ENCODE data around the gene ZNF646. TPM values are rescaled to one million over a fixed set of nuclear protein-coding genes. Genes with fewer than 3 reads are reported as not detected.

The ZNF646 gene
- total RNA-seq, 1 donor, result 18.5 TPM

- Histone ChIP-seq H3K79me2 (ENCODE audit: insufficient read depth, low read length) (peaks cover 24% of the 10 kb centered on the region), H3K4me2 (ENCODE audit: insufficient read depth, low read length) (peak within 1 kb of the TSS; percentile 95), H3K36me3 (ENCODE audit: insufficient read depth, low read length) (peaks cover 39% of the 10 kb centered on the region), H3K27me3 (ENCODE audit: insufficient read depth, low read length) (no peaks in the 10 kb centered on the region), H3K4me1 (ENCODE audit: insufficient read depth, low read length) (peaks cover 11% of the 10 kb centered on the region), H2AFZ (ENCODE audit: low read length) (peak within 1 kb of the TSS; percentile 86), H3K4me3 (ENCODE audit: insufficient read depth, low read length) (peak within 1 kb of the TSS; percentile 80), H3K9me3 (ENCODE audit: low read depth, low read length) (no peaks in the 10 kb centered on the region), H4K20me1 (ENCODE audit: insufficient read depth, low read length) (peaks cover 6% of the 10 kb centered on the region), H3K27ac (ENCODE audit: low read depth, low read length) (peak within 1 kb of the TSS; percentile 97)
- DNase-seq (ENCODE audit: insufficient read length, low spot score, missing footprints), result peak; percentile 99
- TF ChIP-seq, protein P1, sequence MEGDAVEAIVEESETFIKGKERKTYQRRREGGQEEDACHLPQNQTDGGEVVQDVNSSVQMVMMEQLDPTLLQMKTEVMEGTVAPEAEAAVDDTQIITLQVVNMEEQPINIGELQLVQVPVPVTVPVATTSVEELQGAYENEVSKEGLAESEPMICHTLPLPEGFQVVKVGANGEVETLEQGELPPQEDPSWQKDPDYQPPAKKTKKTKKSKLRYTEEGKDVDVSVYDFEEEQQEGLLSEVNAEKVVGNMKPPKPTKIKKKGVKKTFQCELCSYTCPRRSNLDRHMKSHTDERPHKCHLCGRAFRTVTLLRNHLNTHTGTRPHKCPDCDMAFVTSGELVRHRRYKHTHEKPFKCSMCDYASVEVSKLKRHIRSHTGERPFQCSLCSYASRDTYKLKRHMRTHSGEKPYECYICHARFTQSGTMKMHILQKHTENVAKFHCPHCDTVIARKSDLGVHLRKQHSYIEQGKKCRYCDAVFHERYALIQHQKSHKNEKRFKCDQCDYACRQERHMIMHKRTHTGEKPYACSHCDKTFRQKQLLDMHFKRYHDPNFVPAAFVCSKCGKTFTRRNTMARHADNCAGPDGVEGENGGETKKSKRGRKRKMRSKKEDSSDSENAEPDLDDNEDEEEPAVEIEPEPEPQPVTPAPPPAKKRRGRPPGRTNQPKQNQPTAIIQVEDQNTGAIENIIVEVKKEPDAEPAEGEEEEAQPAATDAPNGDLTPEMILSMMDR (IDR thresholded peaks at IDR 0.05; ENCODE audit: extremely low read depth, low read depth, low read length), result no peak
Measured at GRCh38 chr16:31117384-31118222, 43.4 kb downstream of the ZNF646 start, which contains the start of gene KAT8. KAT8 (plus strand) TSS chr16:31117664; CDS start chr16:31117682, 18 bp downstream.

- H3K79me2 ChIP-seq (ENCODE audit: insufficient read depth, low read length), result peaks cover 24% of the 10 kb centered on the region
- peak overlapping the region; percentile 95 for H3K4me2 ChIP-seq (ENCODE audit: insufficient read depth, low read length)
- peak overlapping the region; percentile 80 for H3K4me3 ChIP-seq (ENCODE audit: insufficient read depth, low read length)
- peak overlapping the region; percentile 86 for H2AFZ ChIP-seq (ENCODE audit: low read length)
- H4K20me1 ChIP-seq (ENCODE audit: insufficient read depth, low read length), result peaks cover 6% of the 10 kb centered on the region
- TF ChIP-seq, protein P1 (IDR thresholded peaks at IDR 0.05; ENCODE audit: extremely low read depth, low read depth, low read length), result no peak
- H3K36me3 ChIP-seq (ENCODE audit: insufficient read depth, low read length), result peaks cover 33% of the 10 kb centered on the region
- no peaks in the 10 kb centered on the region for H3K9me3 ChIP-seq (ENCODE audit: low read depth, low read length)
- peak; percentile 95 for DNase-seq (ENCODE audit: insufficient read length, low spot score, missing footprints)
- H3K27ac ChIP-seq (ENCODE audit: low read depth, low read length), result peak overlapping the region; percentile 97
- peaks cover 11% of the 10 kb centered on the region for H3K4me1 ChIP-seq (ENCODE audit: insufficient read depth, low read length)
- H3K27me3 ChIP-seq (ENCODE audit: insufficient read depth, low read length), result no peaks in the 10 kb centered on the region
Measured at GRCh38 chr16:31118223-31119155, 44.3 kb downstream of the ZNF646 start.

DNA sequence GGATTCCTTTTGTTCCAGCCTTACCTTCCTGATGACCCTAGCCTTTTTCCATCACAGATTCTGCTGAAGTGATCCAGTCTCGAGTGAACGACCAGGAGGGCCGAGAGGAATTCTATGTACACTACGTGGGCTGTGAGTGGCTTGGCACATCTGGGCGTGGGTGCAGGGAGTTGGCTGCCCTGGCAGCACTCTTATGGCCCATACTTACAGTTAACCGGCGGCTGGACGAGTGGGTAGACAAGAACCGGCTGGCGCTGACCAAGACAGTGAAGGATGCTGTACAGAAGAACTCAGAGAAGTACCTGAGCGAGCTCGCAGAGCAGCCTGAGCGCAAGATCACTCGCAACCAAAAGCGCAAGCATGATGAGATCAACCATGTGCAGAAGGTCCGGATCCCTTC is 45.9 kb downstream of the ZNF646 start:
- H3K27ac ChIP-seq (ENCODE audit: low read depth, low read length), result no peak overlapping the region

More for the DNA sequence above, 45.9 kb downstream of the ZNF646 start:
- no peak overlapping the region for H2AFZ ChIP-seq (ENCODE audit: low read length)
- peaks cover 6% of the 10 kb centered on the region for H4K20me1 ChIP-seq (ENCODE audit: insufficient read depth, low read length)
- no peak for DNase-seq (ENCODE audit: insufficient read length, low spot score, missing footprints)
- H3K9me3 ChIP-seq (ENCODE audit: low read depth, low read length), result no peaks in the 10 kb centered on the region
- peaks cover 11% of the 10 kb centered on the region for H3K4me1 ChIP-seq (ENCODE audit: insufficient read depth, low read length)
- peaks cover 24% of the 10 kb centered on the region for H3K79me2 ChIP-seq (ENCODE audit: insufficient read depth, low read length)
- H3K4me2 ChIP-seq (ENCODE audit: insufficient read depth, low read length), result no peak overlapping the region
- H3K4me3 ChIP-seq (ENCODE audit: insufficient read depth, low read length), result no peak overlapping the region
- TF ChIP-seq, protein P1 (IDR thresholded peaks at IDR 0.05; ENCODE audit: extremely low read depth, low read depth, low read length), result no peak
- H3K36me3 ChIP-seq (ENCODE audit: insufficient read depth, low read length), result peaks cover 33% of the 10 kb centered on the region
- no peaks in the 10 kb centered on the region for H3K27me3 ChIP-seq (ENCODE audit: insufficient read depth, low read length)

Measured in osteoblast (primary cell).